ENCODE measurements around the gene CEP72.
"Not testable (repeated sequence)": the region's sequence is repeated elsewhere in the genome, so short reads cannot be mapped to it uniquely, and the experiment has no call there.

DNA sequence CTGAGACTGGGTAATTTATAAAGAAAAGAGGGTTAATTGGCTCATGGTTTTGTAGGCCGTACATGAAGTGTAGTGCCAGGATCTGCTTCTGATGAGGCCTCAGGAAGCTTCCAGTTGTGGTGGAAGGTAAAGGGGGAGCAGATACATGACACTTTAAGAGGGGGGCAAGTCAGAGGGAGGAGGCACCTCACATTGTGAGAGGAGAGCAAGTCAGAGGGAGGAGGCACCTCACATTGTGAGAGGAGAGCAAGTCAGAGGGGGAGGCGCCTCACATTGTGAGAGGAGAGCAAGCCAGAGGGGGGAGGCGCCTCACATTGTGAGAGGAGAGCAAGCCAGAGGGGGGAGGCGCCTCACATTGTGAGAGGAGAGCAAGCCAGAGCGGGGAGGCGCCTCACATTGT is 7.0 kb upstream of the CEP72 start:
- TF ChIP-seq SAP130 (CRISPR knock-in tag; IDR thresholded peaks at IDR 0.05; ENCODE audit: low read depth); ZC3H4 (CRISPR knock-in tag; IDR thresholded peaks at IDR 0.05; ENCODE audit: borderline replicate concordance); BHLHE40 (IDR thresholded peaks at IDR 0.05; ENCODE audit: low read length); SRSF9 (IDR thresholded peaks at IDR 0.05; ENCODE audit: borderline replicate concordance, insufficient read depth, low read depth, low read length, poor library complexity, severe bottlenecking); HDAC6 (IDR thresholded peaks at IDR 0.05; ENCODE audit: low read depth, low read length); ZNF850 (CRISPR knock-in tag; conservative IDR thresholded peaks at IDR 0.05); EP300 (IDR thresholded peaks at IDR 0.05; ENCODE audit: low read depth in 2 of 2, low read length in 2 of 2); EP300 (CRISPR knock-in tag; IDR thresholded peaks at IDR 0.05; ENCODE audit: borderline replicate concordance); POLR2AphosphoS5 (IDR thresholded peaks at IDR 0.05; ENCODE audit: low read depth, low read length); ZNF24 (IDR thresholded peaks at IDR 0.05); ESRRA (CRISPR knock-in tag; IDR thresholded peaks at IDR 0.05; ENCODE audit: low read depth): not testable (repeated sequence)
- TF ChIP-seq, protein P1, sequence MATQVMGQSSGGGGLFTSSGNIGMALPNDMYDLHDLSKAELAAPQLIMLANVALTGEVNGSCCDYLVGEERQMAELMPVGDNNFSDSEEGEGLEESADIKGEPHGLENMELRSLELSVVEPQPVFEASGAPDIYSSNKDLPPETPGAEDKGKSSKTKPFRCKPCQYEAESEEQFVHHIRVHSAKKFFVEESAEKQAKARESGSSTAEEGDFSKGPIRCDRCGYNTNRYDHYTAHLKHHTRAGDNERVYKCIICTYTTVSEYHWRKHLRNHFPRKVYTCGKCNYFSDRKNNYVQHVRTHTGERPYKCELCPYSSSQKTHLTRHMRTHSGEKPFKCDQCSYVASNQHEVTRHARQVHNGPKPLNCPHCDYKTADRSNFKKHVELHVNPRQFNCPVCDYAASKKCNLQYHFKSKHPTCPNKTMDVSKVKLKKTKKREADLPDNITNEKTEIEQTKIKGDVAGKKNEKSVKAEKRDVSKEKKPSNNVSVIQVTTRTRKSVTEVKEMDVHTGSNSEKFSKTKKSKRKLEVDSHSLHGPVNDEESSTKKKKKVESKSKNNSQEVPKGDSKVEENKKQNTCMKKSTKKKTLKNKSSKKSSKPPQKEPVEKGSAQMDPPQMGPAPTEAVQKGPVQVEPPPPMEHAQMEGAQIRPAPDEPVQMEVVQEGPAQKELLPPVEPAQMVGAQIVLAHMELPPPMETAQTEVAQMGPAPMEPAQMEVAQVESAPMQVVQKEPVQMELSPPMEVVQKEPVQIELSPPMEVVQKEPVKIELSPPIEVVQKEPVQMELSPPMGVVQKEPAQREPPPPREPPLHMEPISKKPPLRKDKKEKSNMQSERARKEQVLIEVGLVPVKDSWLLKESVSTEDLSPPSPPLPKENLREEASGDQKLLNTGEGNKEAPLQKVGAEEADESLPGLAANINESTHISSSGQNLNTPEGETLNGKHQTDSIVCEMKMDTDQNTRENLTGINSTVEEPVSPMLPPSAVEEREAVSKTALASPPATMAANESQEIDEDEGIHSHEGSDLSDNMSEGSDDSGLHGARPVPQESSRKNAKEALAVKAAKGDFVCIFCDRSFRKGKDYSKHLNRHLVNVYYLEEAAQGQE (IDR thresholded peaks at IDR 0.05; ENCODE audit: borderline replicate concordance in 1 of 2, low read depth in 1 of 2, low read length in 2 of 2): not testable (repeated sequence)
- TF ChIP-seq, protein P2, sequence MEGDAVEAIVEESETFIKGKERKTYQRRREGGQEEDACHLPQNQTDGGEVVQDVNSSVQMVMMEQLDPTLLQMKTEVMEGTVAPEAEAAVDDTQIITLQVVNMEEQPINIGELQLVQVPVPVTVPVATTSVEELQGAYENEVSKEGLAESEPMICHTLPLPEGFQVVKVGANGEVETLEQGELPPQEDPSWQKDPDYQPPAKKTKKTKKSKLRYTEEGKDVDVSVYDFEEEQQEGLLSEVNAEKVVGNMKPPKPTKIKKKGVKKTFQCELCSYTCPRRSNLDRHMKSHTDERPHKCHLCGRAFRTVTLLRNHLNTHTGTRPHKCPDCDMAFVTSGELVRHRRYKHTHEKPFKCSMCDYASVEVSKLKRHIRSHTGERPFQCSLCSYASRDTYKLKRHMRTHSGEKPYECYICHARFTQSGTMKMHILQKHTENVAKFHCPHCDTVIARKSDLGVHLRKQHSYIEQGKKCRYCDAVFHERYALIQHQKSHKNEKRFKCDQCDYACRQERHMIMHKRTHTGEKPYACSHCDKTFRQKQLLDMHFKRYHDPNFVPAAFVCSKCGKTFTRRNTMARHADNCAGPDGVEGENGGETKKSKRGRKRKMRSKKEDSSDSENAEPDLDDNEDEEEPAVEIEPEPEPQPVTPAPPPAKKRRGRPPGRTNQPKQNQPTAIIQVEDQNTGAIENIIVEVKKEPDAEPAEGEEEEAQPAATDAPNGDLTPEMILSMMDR (CRISPR knock-in tag; IDR thresholded peaks at IDR 0.05): not testable (repeated sequence)

All from HepG2 (cell line).